Fibroblast of villous mesenchyme (primary cell): ENCODE measurements around the gene GPER1. TPM values are rescaled to one million over a fixed set of nuclear protein-coding genes. Genes with fewer than 3 reads are reported as not detected.
"Not testable (repeated sequence)": the region's sequence is repeated elsewhere in the genome, so short reads cannot be mapped to it uniquely, and the experiment has no call there.

Source experiments
- DNase-seq: peaks from one replicate; pipeline ENCODE4 v3.0.0-alpha.2; 2010; ENCODE audit warnings: low read depth
- H3K4me3 ChIP-seq: 2 replicates; pipeline ENCODE4 v1.5.1; 2011; ENCODE audit warnings: low read depth, mild to moderate bottlenecking, low read length
- CTCF ChIP-seq: IDR thresholded peaks from 2 replicates; pipeline ENCODE4 v1.5.1; 2012; ENCODE audit warnings: low read depth, mild to moderate bottlenecking, low read length; ENCODE audit not compliant: insufficient read depth
- total RNA-seq: library from RNA; depleted of rRNA; stranded (reverse); fragments of >200 nt; gene quantifications from 2 replicates; pipeline ENCODE4 v1.2.3, GENCODE V29; 2012

Gene GPER1
- total RNA-seq, 1 donor = 2.6 TPM

GRCh38 chr7:1114505-1114904 lies 26.6 kb downstream of the GPER1 start:
- TF ChIP-seq CTCF = no peak
- H3K4me3 ChIP-seq = no peak overlapping the region
- DNase-seq = no peak

GRCh38 chr7:1115171-1116045 lies 27.5 kb downstream of the GPER1 start:
- not testable (repeated sequence) for DNase-seq, H3K4me3 ChIP-seq

GRCh38 chr7:1116383-1117008 lies 28.6 kb downstream of the GPER1 start:
- not testable (repeated sequence) for DNase-seq

GRCh38 chr7:1117321-1117928 lies 29.5 kb downstream of the GPER1 start:
- TF ChIP-seq CTCF = no peak
- DNase-seq = no peak
- no peak overlapping the region for H3K4me3 ChIP-seq

More at GRCh38 chr7:1116383-1117008, 28.6 kb downstream of the GPER1 start:
- not testable (repeated sequence) for H3K4me3 ChIP-seq

- DNase-seq = no peak
- no peak overlapping the region for H3K4me3 ChIP-seq
- no peak for TF ChIP-seq CTCF
These were observed 31.3 kb downstream of the GPER1 start for GRCh38 chr7:1119201-1119600.

GRCh38 chr7:1120791-1121190 lies 32.9 kb downstream of the GPER1 start:
- no peak for DNase-seq
- TF ChIP-seq CTCF = no peak
- H3K4me3 ChIP-seq = no peak overlapping the region

- no peak overlapping the region for H3K4me3 ChIP-seq
- no peak for DNase-seq
- no peak for TF ChIP-seq CTCF
These were observed 33.6 kb downstream of the GPER1 start for GRCh38 chr7:1121476-1121875.
